Kasumi-1 (cell line): ENCODE data around the gene PTP4A2.
A peak's percentile ranks its signal among the peaks of the same experiment; 100 is the strongest.

Source experiments
- DNase-seq, 2 experiments: peaks; one replicate each; lab custom pipeline; 2025; lab: John Stamatoyannopoulos, UW

PTP4A2 gene

GRCh38 chr1:31885851-31886250 is 52.3 kb downstream of the PTP4A2 start:
- DNase-seq, result no peak

- no peak for DNase-seq
Observed at GRCh38 chr1:31883357-31883942, 54.7 kb downstream of the PTP4A2 start.

- no peak for DNase-seq
Observed at GRCh38 chr1:31881688-31882000, 56.5 kb downstream of the PTP4A2 start.

- no peak for DNase-seq
Observed at GRCh38 chr1:31880957-31881687, 57.0 kb downstream of the PTP4A2 start.

- DNase-seq, result no peak
Observed at GRCh38 chr1:31879981-31880608, 58.1 kb downstream of the PTP4A2 start.

DNA sequence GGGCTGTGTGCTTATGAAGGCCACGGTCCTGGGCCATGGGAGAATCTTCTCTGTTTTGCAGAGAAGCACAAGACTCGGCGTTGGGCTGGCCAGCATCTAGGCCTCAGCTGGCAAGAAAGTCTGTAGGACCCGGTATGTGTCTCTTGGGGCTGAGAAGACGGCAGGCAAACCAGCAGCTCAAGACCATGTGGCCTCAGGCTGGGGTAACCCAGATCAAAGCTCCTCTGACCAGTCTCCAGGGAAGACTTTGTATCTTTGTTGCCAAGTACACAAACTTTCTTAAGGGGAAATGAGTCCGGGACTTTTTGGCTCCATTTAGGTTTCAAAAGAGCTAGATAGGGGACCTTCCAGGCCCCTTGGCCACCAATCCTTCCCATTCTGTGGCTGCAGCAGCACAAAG is 60.1 kb downstream of the PTP4A2 start:
- DNase-seq, result no peak

GRCh38 chr1:31877544-31877943 is 60.6 kb downstream of the PTP4A2 start:
- DNase-seq, result no peak

GRCh38 chr1:31875636-31876236 is 62.4 kb downstream of the PTP4A2 start:
- DNase-seq, result no peak

GRCh38 chr1:31874942-31875341 is 63.2 kb downstream of the PTP4A2 start:
- DNase-seq, result no peak

GRCh38 chr1:31872658-31873636 is 65.2 kb downstream of the PTP4A2 start:
- DNase-seq, result no peak

GRCh38 chr1:31871703-31872102 is 66.5 kb downstream of the PTP4A2 start:
- no peak for DNase-seq

- no peak for DNase-seq
Observed at GRCh38 chr1:31870086-31870736, 68.0 kb downstream of the PTP4A2 start.

DNA sequence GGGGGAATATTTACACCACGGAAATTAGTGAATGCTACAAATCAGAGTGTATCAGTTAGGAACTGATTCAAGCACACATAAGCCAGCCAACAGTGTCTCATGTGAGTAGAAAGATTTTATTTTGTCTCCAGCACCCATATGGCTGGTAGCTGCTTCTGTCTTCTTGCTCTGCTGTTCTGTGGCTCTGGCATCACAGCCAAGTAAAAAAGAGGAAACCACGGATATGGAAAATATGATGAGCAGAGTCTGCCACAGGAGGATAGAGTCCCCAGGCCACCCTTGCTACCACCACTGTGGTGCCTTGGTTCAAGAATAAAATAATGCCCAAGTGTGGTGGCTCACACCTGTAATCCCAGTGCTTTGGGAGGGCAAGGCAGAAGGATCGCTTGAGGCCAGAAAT is 68.7 kb downstream of the PTP4A2 start:
- DNase-seq, result peak; percentile 33 to 47

- DNase-seq, result peak; percentile 18 to 37
Observed at GRCh38 chr1:31868862-31869261, 69.3 kb downstream of the PTP4A2 start.

DNA sequence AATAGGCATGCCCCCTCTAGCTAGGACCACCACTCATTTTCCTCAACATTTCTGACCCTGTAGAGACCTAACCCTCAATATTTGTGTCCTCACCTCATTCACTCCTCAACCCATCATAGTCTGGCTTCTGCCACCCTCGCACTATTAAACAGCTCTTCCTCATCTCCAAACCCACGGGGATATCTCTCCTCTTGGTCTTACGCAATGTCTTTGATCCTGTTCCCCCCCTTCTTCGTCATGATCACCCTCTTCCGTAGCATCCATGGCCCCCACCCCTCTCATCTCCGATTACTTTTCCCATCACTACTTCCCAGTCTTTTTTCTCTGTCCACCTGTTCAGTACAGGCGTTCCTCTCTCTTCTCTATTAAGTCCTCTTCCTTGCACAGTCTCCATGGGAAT is 70.6 kb downstream of the PTP4A2 start:
- DNase-seq, result no peak

GRCh38 chr1:31866450-31867032 is 71.6 kb downstream of the PTP4A2 start:
- DNase-seq, result no peak

GRCh38 chr1:31865728-31866449 is 72.3 kb downstream of the PTP4A2 start:
- no peak for DNase-seq

GRCh38 chr1:31862071-31862470 is 76.1 kb downstream of the PTP4A2 start:
- DNase-seq, result no peak

GRCh38 chr1:31861346-31861745 is 76.8 kb downstream of the PTP4A2 start:
- DNase-seq, result no peak

DNA sequence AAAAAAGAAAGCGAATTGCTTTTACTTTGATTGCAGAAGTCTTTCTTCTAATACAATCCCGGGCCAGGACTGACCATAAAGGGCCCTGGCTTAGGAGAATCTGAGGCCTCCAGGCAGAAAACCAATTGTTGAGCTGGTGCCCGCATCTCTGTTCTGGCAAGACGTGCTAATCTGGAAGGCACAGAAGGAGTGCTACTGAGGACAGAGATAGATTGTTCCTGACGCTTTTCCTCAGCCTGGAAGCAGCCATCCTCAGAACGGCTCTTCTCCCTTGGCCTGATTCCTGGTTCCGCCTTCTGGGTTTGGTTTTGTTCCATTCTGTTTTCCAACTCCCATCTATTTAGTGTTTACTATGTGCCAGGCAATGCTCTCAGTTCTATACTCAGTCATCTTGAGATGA is 77.6 kb downstream of the PTP4A2 start:
- DNase-seq, result no peak
